Thymus (tissue), 11 donors: ENCODE measurements around the gene IL22RA1. TPM values are rescaled to one million over a fixed set of nuclear protein-coding genes. Genes with fewer than 3 reads are reported as not detected.

Experiments
- DNase-seq, 9 donors: peaks; one replicate each; pipeline ENCODE4 v3.0.0-alpha.2; 2013; ENCODE audit warnings: low spot score in 9 of 9, low read depth in 6 of 9, missing footprints in 1 of 9
- H3K27ac ChIP-seq, 2 donors: one replicate each; pipeline ENCODE4 v1.5.1; 2013; ENCODE audit warnings: control low read depth in 1 of 2, low read depth in 1 of 2, low read length in 1 of 2, mild to moderate bottlenecking in 1 of 2, moderate library complexity in 1 of 2
- H3K27me3 ChIP-seq, 2 donors: one replicate each; pipeline ENCODE4 v1.5.1; 2013; ENCODE audit warnings: low read length in 1 of 2; ENCODE audit not compliant: control insufficient read depth in 2 of 2, insufficient read depth in 1 of 2
- H3K36me3 ChIP-seq, 2 donors: one replicate each; pipeline ENCODE4 v1.5.1; 2013; ENCODE audit warnings: low read length in 1 of 2, mild to moderate bottlenecking in 1 of 2, moderate library complexity in 1 of 2; ENCODE audit not compliant: control insufficient read depth in 2 of 2, insufficient read depth in 2 of 2
- H3K4me1 ChIP-seq, 2 donors: one replicate each; pipeline ENCODE4 v1.5.1; 2013; ENCODE audit warnings: low read length in 2 of 2; ENCODE audit not compliant: control insufficient read depth in 2 of 2, insufficient read depth in 2 of 2
- H3K4me3 ChIP-seq, 2 donors: one replicate each; pipeline ENCODE4 v1.5.1; 2013; ENCODE audit warnings: low read length in 2 of 2, control low read depth in 1 of 2, mild to moderate bottlenecking in 1 of 2
- H3K9me3 ChIP-seq, 2 donors: one replicate each; pipeline ENCODE4 v1.5.1; 2013; ENCODE audit warnings: low read length in 1 of 2, mild to moderate bottlenecking in 1 of 2; ENCODE audit not compliant: control insufficient read depth in 2 of 2, insufficient read depth in 1 of 2
- WGBS: extraction: QIAGEN DNeasy Blood & Tissue Kit; methylation state at CpG from one replicate; pipeline ENCODE4 v1.1.7; 2013; 5-methylcytosine and 5-hydroxymethylcytosine counted together
- polyA plus RNA-seq: library from polyadenylated mRNA; stranded (reverse); fragments of 200-250 nt; gene quantifications from one replicate; pipeline ENCODE4 v1.2.3, GENCODE V29; 2013
- total RNA-seq: library from RNA; stranded (reverse); fragments of 120-200 nt; gene quantifications from one replicate; pipeline ENCODE4 v1.2.4, GENCODE V29; 2013
- donor health status: healthy.

The IL22RA1 gene
- total and polyA plus RNA-seq, 2 donors, result 0.09 TPM; not detected in 1

DNA sequence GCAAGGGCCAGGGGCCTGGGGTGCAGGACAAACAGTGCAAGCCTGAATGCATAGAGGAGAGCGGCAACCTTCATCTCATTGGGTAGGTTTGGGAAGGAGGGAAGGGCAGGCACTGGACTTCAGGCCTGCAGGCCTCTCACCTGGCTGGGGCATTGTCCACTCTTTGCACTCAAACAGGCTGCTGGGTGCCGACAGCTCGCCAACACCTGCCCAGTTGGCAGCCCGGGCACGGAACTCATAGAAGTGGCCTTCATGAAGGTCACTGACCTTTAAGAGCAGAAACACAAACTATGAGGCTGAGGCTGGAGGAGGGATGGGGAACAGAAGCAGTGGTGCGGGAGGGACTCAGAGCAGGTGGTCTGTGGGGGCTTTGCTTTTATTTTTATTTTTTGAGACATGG, 61.8 kb downstream of the IL22RA1 start:
- no peaks in the 10 kb centered on the region for H3K36me3 ChIP-seq
- DNase-seq, result no peak
- 96% methylated on average over 6 of the region's 6 CpGs for WGBS
- no peak overlapping the region for H3K4me3 ChIP-seq
- H3K9me3 ChIP-seq, result no peaks in the 10 kb centered on the region
- no peaks in the 10 kb centered on the region for H3K4me1 ChIP-seq
- no peak overlapping the region for H3K27ac ChIP-seq
- H3K27me3 ChIP-seq, result peaks cover 0 to 2% of the 10 kb centered on the region in 2 donors

DNA sequence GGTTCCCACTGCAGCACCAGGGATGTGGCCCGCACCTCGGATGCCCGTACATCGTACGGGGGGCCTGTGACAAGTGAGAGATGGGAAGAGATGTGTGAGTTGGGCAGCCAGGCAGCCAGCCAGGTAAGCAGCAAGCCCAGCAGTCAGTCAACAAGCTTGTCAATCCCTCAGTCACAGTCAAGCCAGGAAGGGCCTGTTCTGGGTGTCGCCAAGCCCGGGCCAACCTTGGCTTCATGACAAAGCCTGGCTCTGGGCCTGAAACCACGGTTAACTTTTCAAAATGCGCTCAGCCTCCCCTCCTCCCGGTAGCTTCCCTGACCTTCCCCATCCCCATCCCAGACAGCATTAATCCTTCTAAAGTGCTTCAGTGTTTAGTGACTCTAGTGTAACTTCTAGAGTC, 62.8 kb downstream of the IL22RA1 start:
- H3K9me3 ChIP-seq, result no peaks in the 10 kb centered on the region
- H3K4me1 ChIP-seq, result no peaks in the 10 kb centered on the region
- no peak overlapping the region for H3K4me3 ChIP-seq
- no peak for DNase-seq
- no peaks in the 10 kb centered on the region for H3K36me3 ChIP-seq
- WGBS, result 83% methylated on average over 10 of the region's 10 CpGs
- peaks cover 0 to 2% of the 10 kb centered on the region in 2 donors for H3K27me3 ChIP-seq
- no peak overlapping the region for H3K27ac ChIP-seq

DNA sequence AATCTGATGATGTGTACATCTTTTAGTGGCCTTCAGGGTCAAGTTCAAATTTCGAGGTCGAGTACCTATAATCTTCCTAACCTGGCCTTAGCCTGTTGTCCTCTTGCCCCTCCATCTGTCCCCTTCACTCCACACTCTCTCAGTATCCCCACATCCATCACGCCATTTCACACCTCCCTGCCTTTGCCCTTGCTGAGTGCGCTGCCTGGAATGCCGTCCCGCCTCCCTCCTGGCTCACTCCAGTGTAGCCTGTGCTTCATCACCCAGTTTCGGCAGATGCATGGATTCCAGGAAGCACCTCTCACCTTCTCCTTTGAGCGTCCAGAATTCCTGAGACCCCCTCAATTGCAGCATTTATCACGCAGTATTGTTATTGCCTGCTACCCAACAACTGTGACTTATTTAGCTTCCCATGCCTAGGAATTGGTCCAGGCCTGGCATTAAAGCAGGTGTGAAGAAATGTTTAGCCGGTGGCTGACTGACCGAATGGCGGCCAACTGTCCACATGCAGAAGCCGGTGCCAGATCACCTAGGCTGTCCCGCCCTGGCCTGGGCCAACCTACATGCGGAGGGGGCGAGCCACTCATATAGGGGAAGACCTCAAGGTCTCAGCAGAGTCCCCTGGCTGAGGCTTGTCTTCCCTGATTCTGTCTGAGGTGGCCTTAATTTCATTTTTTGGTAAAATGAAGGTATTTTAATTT, 65.5 kb downstream of the IL22RA1 start:
- 97% methylated on average over 16 of the region's 16 CpGs for WGBS
- no peak for DNase-seq

GRCh38 chr1:24075946-24076345, 67.0 kb downstream of the IL22RA1 start:
- H3K4me3 ChIP-seq, result no peak overlapping the region
- H3K36me3 ChIP-seq, result no peaks in the 10 kb centered on the region
- no peaks in the 10 kb centered on the region for H3K9me3 ChIP-seq
- H3K27me3 ChIP-seq, result peaks cover 0 to 13% of the 10 kb centered on the region in 2 donors
- 97% methylated on average over 8 of the region's 8 CpGs for WGBS
- no peaks in the 10 kb centered on the region for H3K4me1 ChIP-seq
- DNase-seq, result no peak
- no peak overlapping the region for H3K27ac ChIP-seq

More for the DNA sequence above, 65.5 kb downstream of the IL22RA1 start:
- H3K4me1 ChIP-seq, result no peaks in the 10 kb centered on the region
- no peak overlapping the region for H3K4me3 ChIP-seq
- no peak overlapping the region for H3K27ac ChIP-seq
- no peaks in the 10 kb centered on the region for H3K36me3 ChIP-seq
- no peaks in the 10 kb centered on the region for H3K9me3 ChIP-seq
- peaks cover 0 to 2% of the 10 kb centered on the region in 2 donors for H3K27me3 ChIP-seq

DNA sequence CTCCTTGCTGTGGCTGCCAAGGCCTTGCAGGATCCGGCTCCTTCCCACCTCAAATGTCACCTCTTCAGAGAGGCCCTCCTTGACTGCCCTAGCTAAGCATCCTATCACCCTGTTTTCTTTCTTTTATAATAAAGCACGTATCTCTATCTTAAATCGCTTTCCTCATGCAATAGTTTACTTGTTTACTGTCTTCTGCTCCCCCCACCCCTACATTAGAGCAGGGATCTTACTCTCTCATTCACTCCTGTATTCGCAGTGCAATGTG, 67.4 kb downstream of the IL22RA1 start:
- Histone ChIP-seq H3K27ac (no peak overlapping the region), H3K9me3 (no peaks in the 10 kb centered on the region), H3K36me3 (no peaks in the 10 kb centered on the region), H3K4me3 (no peak overlapping the region), H3K4me1 (no peaks in the 10 kb centered on the region), H3K27me3 (peaks cover 0 to 14% of the 10 kb centered on the region in 2 donors)
- 96% methylated on average over 4 of the region's 4 CpGs for WGBS
- DNase-seq, result no peak

DNA sequence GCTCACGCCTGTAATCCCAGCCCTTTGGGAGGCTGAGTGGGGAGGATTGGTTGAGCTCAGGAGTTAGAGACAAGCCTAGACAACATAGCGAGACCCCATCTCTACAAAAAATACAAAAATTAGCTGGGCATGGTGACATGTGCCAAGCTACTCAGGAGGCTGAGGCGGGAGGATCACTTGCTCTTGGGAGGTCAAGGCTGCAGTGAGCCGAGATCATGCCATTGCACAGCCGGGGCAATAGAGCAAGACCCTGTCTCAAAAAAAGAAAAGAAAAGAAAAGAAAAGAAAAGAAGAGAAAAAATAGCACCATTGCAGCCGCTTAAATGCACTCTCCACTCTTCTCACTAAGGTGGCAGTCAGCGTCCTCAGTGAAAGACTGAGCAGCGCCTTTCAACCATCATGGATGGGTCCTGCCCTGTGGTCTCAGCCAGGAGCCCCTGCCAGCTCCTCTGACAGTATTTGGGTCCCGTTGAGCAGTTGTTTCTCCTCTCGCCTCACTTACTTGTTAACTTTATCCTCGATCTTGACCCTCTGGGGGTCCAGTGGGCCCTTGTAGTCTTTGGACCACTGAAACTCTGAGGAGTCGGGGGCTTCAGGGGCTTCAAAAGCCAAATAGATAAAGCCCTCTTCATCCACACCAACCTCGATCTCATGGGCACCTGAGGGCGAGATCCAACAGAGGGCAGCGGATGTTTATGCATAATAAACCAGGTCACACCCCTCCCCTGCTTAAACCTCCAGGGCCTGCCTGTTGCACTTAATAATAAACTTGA, 67.9 kb downstream of the IL22RA1 start:
- H3K27me3 ChIP-seq, result peaks cover 0 to 14% of the 10 kb centered on the region in 2 donors
- no peaks in the 10 kb centered on the region for H3K9me3 ChIP-seq
- H3K4me3 ChIP-seq, result no peak overlapping the region
- H3K27ac ChIP-seq, result no peak overlapping the region
- no peaks in the 10 kb centered on the region for H3K36me3 ChIP-seq
- WGBS, result 93% methylated on average over 15 of the region's 15 CpGs
- no peaks in the 10 kb centered on the region for H3K4me1 ChIP-seq
- DNase-seq, result no peak

DNA sequence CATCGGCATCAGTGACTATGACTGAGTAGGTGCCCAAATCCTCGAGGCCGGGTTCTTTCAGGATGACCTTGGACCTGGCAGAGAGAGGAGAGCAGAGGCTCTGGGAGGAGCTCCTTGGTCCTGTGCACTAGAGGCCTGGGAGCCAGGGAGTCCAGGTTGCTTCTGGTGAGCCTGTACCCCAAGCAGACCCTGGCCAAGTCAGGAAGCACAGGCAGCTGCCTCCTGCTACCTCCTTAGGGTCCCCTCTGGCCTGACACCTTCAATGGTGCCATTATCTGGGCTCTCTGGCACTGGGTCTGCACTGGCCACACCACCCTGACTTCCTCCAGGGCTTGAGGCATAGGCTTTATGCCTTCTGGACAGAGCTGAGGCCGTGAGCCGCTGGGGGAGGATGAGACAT, 68.7 kb downstream of the IL22RA1 start:
- Histone ChIP-seq H3K4me3 (no peak overlapping the region), H3K27me3 (peaks cover 0 to 14% of the 10 kb centered on the region in 2 donors), H3K9me3 (no peaks in the 10 kb centered on the region), H3K36me3 (no peaks in the 10 kb centered on the region), H3K4me1 (no peaks in the 10 kb centered on the region), H3K27ac (no peak overlapping the region)
- 94% methylated on average over 5 of the region's 5 CpGs for WGBS
- DNase-seq, result no peak

DNA sequence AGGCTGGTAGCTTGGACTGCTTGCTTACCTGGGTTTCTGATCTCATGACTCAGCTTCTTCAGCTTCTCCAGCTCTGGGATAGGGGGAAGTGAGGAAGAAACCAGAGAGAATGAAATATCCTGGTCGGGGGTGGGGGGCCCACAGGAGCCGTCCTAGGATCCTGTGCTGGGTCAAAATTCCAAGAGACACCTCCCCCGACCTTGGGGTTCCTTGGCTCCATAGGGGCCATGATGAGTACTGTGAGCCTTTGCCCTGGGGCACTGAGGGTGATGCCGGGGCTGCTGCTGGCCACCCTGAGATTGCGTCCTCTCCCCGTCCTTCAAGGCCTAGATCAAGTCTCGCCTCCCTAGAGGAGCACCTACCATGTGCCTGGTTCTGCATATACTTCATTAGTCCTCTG, 71.0 kb downstream of the IL22RA1 start:
- Histone ChIP-seq H3K36me3 (no peaks in the 10 kb centered on the region), H3K4me3 (no peak overlapping the region), H3K27me3 (peaks cover 0 to 14% of the 10 kb centered on the region in 2 donors), H3K9me3 (no peaks in the 10 kb centered on the region), H3K27ac (no peak overlapping the region), H3K4me1 (no peaks in the 10 kb centered on the region)
- DNase-seq, result no peak
- 90% methylated on average over 7 of the region's 7 CpGs for WGBS

- peaks cover 0 to 16% of the 10 kb centered on the region in 2 donors for H3K27me3 ChIP-seq
- WGBS, result 31% methylated on average over 15 of the region's 15 CpGs
- peak; percentile 21 to 81 (median 63) for DNase-seq
Observed at GRCh38 chr1:24070821-24071393, 72.0 kb downstream of the IL22RA1 start.

More at GRCh38 chr1:24070821-24071393, 72.0 kb downstream of the IL22RA1 start:
- H3K9me3 ChIP-seq, result no peaks in the 10 kb centered on the region
- no peaks in the 10 kb centered on the region for H3K4me1 ChIP-seq
- H3K27ac ChIP-seq, result no peak overlapping the region
- H3K4me3 ChIP-seq, result no peak overlapping the region
- H3K36me3 ChIP-seq, result no peaks in the 10 kb centered on the region
